Osteoblast (primary cell): ENCODE results near the gene PPP3R1. TPM values are rescaled to one million over a fixed set of nuclear protein-coding genes. Genes with fewer than 3 reads are reported as not detected.

Experiments used
- DNase-seq: peaks from one replicate; pipeline ENCODE4 v3.0.0; 2011; ENCODE audit warnings: low spot score, mixed read lengths; ENCODE audit not compliant: insufficient read length; ENCODE audit errors: missing footprints
- H2AFZ ChIP-seq: 2 replicates; pipeline ENCODE4 v1.6.0; 2011; ENCODE audit warnings: mild to moderate bottlenecking, low read length
- H3K27ac ChIP-seq: 2 replicates; pipeline ENCODE4 v1.5.1; 2011; ENCODE audit warnings: mild to moderate bottlenecking, low read depth, low read length, moderate library complexity
- H3K27me3 ChIP-seq: 2 replicates; pipeline ENCODE4 v1.6.0; 2012; ENCODE audit warnings: mild to moderate bottlenecking, control low read depth, inconsistent platforms, low read length, moderate library complexity; ENCODE audit not compliant: insufficient read depth
- H3K36me3 ChIP-seq: 2 replicates; pipeline ENCODE4 v1.5.1; 2011; ENCODE audit warnings: mild to moderate bottlenecking, low read length, control low read depth, moderate library complexity; ENCODE audit not compliant: insufficient read depth
- H3K4me1 ChIP-seq: 2 replicates; pipeline ENCODE4 v1.5.1; 2011; ENCODE audit warnings: mild to moderate bottlenecking, low read length, control low read depth, moderate library complexity; ENCODE audit not compliant: insufficient read depth
- H3K4me2 ChIP-seq: 2 replicates; pipeline ENCODE4 v1.6.0; 2011; ENCODE audit warnings: mild to moderate bottlenecking, low read length; ENCODE audit not compliant: insufficient read depth
- H3K4me3 ChIP-seq: fragments of 200-600 bp; sonication (generic); 3 replicates; pipeline ENCODE4 v1.5.1; 2012; ENCODE audit warnings: mild to moderate bottlenecking, low read length, inconsistent platforms; ENCODE audit not compliant: insufficient read depth
- H3K79me2 ChIP-seq: 2 replicates; pipeline ENCODE4 v1.6.0; 2012; ENCODE audit warnings: mild to moderate bottlenecking, low read length, control low read depth, inconsistent platforms; ENCODE audit not compliant: insufficient read depth
- H3K9me3 ChIP-seq: 2 replicates; pipeline ENCODE4 v1.5.1; 2011; ENCODE audit warnings: low read depth, low read length, control low read depth
- H4K20me1 ChIP-seq: 2 replicates; pipeline ENCODE4 v1.6.0; 2012; ENCODE audit warnings: mild to moderate bottlenecking, low read length, control low read depth; ENCODE audit not compliant: insufficient read depth
- CTCF ChIP-seq: IDR thresholded peaks from 2 replicates; pipeline ENCODE4 v1.5.1; 2011; ENCODE audit warnings: mild to moderate bottlenecking, low read depth, low read length, moderate library complexity; ENCODE audit errors: extremely low read depth
- total RNA-seq: library from RNA; depleted of rRNA; stranded (reverse); fragments of >200 nt; gene quantifications from 2 replicates; pipeline ENCODE4 v1.2.3, GENCODE V29; 2012

The PPP3R1 gene
- total RNA-seq, 1 donor, result 29.7 TPM

GRCh38 chr2:68190991-68191731 lies 61.2 kb downstream of the PPP3R1 start:
- peaks cover 96% of the 10 kb centered on the region for H3K79me2 ChIP-seq
- peak overlapping the region; percentile 24 for H3K4me2 ChIP-seq
- H4K20me1 ChIP-seq, result peaks cover 33% of the 10 kb centered on the region
- H3K27ac ChIP-seq, result peak overlapping the region; percentile 72
- H3K9me3 ChIP-seq, result no peaks in the 10 kb centered on the region
- TF ChIP-seq CTCF, result no peak
- no peak for DNase-seq
- no peaks in the 10 kb centered on the region for H3K27me3 ChIP-seq
- no peak overlapping the region for H3K4me3 ChIP-seq
- H3K36me3 ChIP-seq, result peaks cover 8% of the 10 kb centered on the region
- H2AFZ ChIP-seq, result no peak overlapping the region
- H3K4me1 ChIP-seq, result peaks cover 42% of the 10 kb centered on the region

GRCh38 chr2:68189991-68190784 lies 62.1 kb downstream of the PPP3R1 start:
- peaks cover 8% of the 10 kb centered on the region for H3K36me3 ChIP-seq
- H3K9me3 ChIP-seq, result no peaks in the 10 kb centered on the region
- peaks cover 28% of the 10 kb centered on the region for H4K20me1 ChIP-seq
- peaks cover 92% of the 10 kb centered on the region for H3K79me2 ChIP-seq
- DNase-seq, result no peak
- no peak overlapping the region for H3K4me2 ChIP-seq
- no peak overlapping the region for H2AFZ ChIP-seq
- H3K27me3 ChIP-seq, result no peaks in the 10 kb centered on the region
- TF ChIP-seq CTCF, result no peak
- peak overlapping the region; percentile 48 for H3K27ac ChIP-seq
- no peak overlapping the region for H3K4me3 ChIP-seq
- H3K4me1 ChIP-seq, result peaks cover 36% of the 10 kb centered on the region

- Histone ChIP-seq H3K4me3 (no peak overlapping the region), H3K4me1 (peaks cover 24% of the 10 kb centered on the region), H3K36me3 (peaks cover 11% of the 10 kb centered on the region), H4K20me1 (peaks cover 20% of the 10 kb centered on the region), H3K27me3 (no peaks in the 10 kb centered on the region), H2AFZ (no peak overlapping the region), H3K27ac (no peak overlapping the region), H3K4me2 (no peak overlapping the region), H3K79me2 (peaks cover 84% of the 10 kb centered on the region), H3K9me3 (no peaks in the 10 kb centered on the region)
- DNase-seq, result no peak
- TF ChIP-seq CTCF, result no peak
These were observed 63.5 kb downstream of the PPP3R1 start for GRCh38 chr2:68188831-68189230.

- peaks cover 78% of the 10 kb centered on the region for H3K79me2 ChIP-seq
- peaks cover 10% of the 10 kb centered on the region for H4K20me1 ChIP-seq
- no peak overlapping the region for H2AFZ ChIP-seq
These were observed 65.0 kb downstream of the PPP3R1 start for GRCh38 chr2:68187329-68187728.

More at GRCh38 chr2:68187329-68187728, 65.0 kb downstream of the PPP3R1 start:
- no peak overlapping the region for H3K4me2 ChIP-seq
- no peak for TF ChIP-seq CTCF
- H3K4me1 ChIP-seq, result peaks cover 13% of the 10 kb centered on the region
- H3K27ac ChIP-seq, result peak overlapping the region; percentile 12
- no peak overlapping the region for H3K4me3 ChIP-seq
- H3K36me3 ChIP-seq, result peaks cover 19% of the 10 kb centered on the region
- no peak for DNase-seq
- no peaks in the 10 kb centered on the region for H3K9me3 ChIP-seq
- H3K27me3 ChIP-seq, result no peaks in the 10 kb centered on the region
